ENCODE measurements around the gene ZNF778. TPM values are rescaled to one million over a fixed set of nuclear protein-coding genes. Genes with fewer than 3 reads are reported as not detected.
"Not testable (repeated sequence)": the region's sequence is repeated elsewhere in the genome, so short reads cannot be mapped to it uniquely, and the experiment has no call there.

Gene ZNF778
- total and polyA plus RNA-seq, 2 of the 13 experiments (the other 11 are each of a cell fraction or from before 2014, with no cell fraction given), result 3.8 to 7.2 TPM

DNA sequence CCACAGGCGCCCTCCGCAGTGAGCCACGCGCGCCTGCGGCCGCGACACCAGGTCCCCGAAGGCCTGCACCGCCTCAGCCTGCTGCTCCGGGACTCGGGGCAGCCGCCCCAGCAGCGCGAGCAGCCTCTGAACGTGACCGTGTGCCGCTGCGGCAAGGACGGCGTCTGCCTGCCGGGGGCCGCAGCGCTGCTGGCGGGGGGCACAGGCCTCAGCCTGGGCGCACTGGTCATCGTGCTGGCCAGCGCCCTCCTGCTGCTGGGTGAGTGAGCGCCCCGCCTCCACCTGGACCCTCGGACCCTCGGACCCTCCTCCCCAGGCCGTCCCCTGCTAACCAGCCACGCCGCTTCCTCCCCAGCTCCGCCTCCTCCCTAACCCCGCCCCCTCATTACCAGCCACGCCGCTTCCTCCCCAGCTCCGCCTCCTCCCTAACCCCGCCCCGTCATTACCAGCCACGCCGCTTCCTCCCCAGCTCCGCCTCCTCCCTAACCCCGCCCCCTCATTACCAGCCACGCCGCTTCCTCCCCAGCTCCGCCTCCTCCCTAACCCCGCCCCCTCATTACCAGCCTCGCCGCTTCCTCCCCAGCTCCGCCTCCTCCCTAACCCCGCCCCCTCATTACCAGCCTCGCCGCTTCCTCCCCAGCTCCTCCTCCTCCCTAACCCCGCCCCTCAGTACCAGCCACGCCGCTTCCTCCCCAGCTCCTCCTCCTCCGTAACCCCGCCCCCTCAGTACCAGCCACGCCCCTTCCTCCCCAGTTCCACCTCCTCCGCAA is 25.1 kb upstream of the ZNF778 start (continued):
- TF ChIP-seq, protein P1, sequence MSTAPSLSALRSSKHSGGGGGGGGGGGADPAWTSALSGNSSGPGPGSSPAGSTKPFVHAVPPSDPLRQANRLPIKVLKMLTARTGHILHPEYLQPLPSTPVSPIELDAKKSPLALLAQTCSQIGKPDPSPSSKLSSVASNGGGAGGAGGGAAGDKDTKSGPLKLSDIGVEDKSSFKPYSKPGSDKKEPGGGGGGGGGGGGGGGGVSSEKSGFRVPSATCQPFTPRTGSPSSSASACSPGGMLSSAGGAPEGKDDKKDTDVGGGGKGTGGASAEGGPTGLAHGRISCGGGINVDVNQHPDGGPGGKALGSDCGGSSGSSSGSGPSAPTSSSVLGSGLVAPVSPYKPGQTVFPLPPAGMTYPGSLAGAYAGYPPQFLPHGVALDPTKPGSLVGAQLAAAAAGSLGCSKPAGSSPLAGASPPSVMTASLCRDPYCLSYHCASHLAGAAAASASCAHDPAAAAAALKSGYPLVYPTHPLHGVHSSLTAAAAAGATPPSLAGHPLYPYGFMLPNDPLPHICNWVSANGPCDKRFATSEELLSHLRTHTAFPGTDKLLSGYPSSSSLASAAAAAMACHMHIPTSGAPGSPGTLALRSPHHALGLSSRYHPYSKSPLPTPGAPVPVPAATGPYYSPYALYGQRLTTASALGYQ (CRISPR knock-in tag; IDR thresholded peaks at IDR 0.05), result peak; percentile 67; the same call in 1 of the 2 replicates
- TF ChIP-seq, protein P2, sequence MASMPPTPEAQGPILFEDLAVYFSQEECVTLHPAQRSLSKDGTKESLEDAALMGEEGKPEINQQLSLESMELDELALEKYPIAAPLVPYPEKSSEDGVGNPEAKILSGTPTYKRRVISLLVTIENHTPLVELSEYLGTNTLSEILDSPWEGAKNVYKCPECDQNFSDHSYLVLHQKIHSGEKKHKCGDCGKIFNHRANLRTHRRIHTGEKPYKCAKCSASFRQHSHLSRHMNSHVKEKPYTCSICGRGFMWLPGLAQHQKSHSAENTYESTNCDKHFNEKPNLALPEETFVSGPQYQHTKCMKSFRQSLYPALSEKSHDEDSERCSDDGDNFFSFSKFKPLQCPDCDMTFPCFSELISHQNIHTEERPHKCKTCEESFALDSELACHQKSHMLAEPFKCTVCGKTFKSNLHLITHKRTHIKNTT (CRISPR knock-in tag; IDR thresholded peaks at IDR 0.05), result peak; percentile 82; the same call in 1 of the 2 replicates
- TF ChIP-seq ZSCAN31 (CRISPR knock-in tag; IDR thresholded peaks at IDR 0.05; ENCODE audit: low read depth) (peak; percentile 93), NR2F6 (CRISPR knock-in tag; IDR thresholded peaks at IDR 0.05) (peak; percentile 70), TSC22D2 (CRISPR knock-in tag; IDR thresholded peaks at IDR 0.05; ENCODE audit: borderline replicate concordance) (peak; percentile 94; the same call in 1 of the 2 replicates), ZKSCAN1 (IDR thresholded peaks at IDR 0.05; ENCODE audit: low read length) (peak; percentile 64), ZNF160 (CRISPR knock-in tag; IDR thresholded peaks at IDR 0.05) (peak; percentile 90), ZNF556 (CRISPR knock-in tag; IDR thresholded peaks at IDR 0.05; ENCODE audit: borderline replicate concordance) (peak; percentile 69; the same call in 1 of the 2 replicates), ZNF225 (CRISPR knock-in tag; IDR thresholded peaks at IDR 0.05) (peak; percentile 78; the same call in 1 of the 2 replicates), ZNF839 (CRISPR knock-in tag; IDR thresholded peaks at IDR 0.05; ENCODE audit: borderline replicate concordance) (0 out of 2 replicates have a peak, but pooled peaks have one; percentile 38), FOXC1 (CRISPR knock-in tag; IDR thresholded peaks at IDR 0.05; ENCODE audit: borderline replicate concordance) (peak; percentile 95), PHF8 (CRISPR knock-in tag; IDR thresholded peaks at IDR 0.05) (peak; percentile 80), TGIF2 (CRISPR knock-in tag; IDR thresholded peaks at IDR 0.05) (peak; percentile 69; the same call in 1 of the 2 replicates), ZNF772 (CRISPR knock-in tag; IDR thresholded peaks at IDR 0.05) (peak; percentile 92; the same call in 1 of the 2 replicates)
- not testable (repeated sequence) for TF ChIP-seq NR2F6 (IDR thresholded peaks at IDR 0.05)
- TF ChIP-seq, protein P3, sequence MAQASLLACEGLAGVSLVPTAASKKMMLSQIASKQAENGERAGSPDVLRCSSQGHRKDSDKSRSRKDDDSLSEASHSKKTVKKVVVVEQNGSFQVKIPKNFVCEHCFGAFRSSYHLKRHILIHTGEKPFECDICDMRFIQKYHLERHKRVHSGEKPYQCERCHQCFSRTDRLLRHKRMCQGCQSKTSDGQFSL (CRISPR knock-in tag; IDR thresholded peaks at IDR 0.05), result peak; percentile 93
- TF ChIP-seq, protein P4, sequence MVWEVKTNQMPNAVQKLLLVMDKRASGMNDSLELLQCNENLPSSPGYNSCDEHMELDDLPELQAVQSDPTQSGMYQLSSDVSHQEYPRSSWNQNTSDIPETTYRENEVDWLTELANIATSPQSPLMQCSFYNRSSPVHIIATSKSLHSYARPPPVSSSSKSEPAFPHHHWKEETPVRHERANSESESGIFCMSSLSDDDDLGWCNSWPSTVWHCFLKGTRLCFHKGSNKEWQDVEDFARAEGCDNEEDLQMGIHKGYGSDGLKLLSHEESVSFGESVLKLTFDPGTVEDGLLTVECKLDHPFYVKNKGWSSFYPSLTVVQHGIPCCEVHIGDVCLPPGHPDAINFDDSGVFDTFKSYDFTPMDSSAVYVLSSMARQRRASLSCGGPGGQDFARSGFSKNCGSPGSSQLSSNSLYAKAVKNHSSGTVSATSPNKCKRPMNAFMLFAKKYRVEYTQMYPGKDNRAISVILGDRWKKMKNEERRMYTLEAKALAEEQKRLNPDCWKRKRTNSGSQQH (CRISPR knock-in tag; IDR thresholded peaks at IDR 0.05; ENCODE audit: low read depth), result peak; percentile 71; the same call in 1 of the 2 replicates
- TF ChIP-seq, protein P5, sequence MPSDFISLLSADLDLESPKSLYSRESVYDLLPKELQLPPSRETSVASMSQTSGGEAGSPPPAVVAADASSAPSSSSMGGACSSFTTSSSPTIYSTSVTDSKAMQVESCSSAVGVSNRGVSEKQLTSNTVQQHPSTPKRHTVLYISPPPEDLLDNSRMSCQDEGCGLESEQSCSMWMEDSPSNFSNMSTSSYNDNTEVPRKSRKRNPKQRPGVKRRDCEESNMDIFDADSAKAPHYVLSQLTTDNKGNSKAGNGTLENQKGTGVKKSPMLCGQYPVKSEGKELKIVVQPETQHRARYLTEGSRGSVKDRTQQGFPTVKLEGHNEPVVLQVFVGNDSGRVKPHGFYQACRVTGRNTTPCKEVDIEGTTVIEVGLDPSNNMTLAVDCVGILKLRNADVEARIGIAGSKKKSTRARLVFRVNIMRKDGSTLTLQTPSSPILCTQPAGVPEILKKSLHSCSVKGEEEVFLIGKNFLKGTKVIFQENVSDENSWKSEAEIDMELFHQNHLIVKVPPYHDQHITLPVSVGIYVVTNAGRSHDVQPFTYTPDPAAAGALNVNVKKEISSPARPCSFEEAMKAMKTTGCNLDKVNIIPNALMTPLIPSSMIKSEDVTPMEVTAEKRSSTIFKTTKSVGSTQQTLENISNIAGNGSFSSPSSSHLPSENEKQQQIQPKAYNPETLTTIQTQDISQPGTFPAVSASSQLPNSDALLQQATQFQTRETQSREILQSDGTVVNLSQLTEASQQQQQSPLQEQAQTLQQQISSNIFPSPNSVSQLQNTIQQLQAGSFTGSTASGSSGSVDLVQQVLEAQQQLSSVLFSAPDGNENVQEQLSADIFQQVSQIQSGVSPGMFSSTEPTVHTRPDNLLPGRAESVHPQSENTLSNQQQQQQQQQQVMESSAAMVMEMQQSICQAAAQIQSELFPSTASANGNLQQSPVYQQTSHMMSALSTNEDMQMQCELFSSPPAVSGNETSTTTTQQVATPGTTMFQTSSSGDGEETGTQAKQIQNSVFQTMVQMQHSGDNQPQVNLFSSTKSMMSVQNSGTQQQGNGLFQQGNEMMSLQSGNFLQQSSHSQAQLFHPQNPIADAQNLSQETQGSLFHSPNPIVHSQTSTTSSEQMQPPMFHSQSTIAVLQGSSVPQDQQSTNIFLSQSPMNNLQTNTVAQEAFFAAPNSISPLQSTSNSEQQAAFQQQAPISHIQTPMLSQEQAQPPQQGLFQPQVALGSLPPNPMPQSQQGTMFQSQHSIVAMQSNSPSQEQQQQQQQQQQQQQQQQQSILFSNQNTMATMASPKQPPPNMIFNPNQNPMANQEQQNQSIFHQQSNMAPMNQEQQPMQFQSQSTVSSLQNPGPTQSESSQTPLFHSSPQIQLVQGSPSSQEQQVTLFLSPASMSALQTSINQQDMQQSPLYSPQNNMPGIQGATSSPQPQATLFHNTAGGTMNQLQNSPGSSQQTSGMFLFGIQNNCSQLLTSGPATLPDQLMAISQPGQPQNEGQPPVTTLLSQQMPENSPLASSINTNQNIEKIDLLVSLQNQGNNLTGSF (CRISPR knock-in tag; IDR thresholded peaks at IDR 0.05), result peak; percentile 82; the same call in 1 of the 2 replicates

All from HepG2 (cell line).